Omental fat pad (tissue), 4 donors: ENCODE results near the gene ASB7. TPM values are rescaled to one million over a fixed set of nuclear protein-coding genes. Genes with fewer than 3 reads are reported as not detected.
A peak's percentile ranks its signal among the peaks of the same experiment; 100 is the strongest.

Source experiments
- ATAC-seq: fragments of 150-250 bp; one replicate; pipeline ENCODE4 v1.9.1; 2016; ENCODE audit warnings: mild to moderate bottlenecking, moderate library complexity; ENCODE audit not compliant: low FRiP score
- DNase-seq: peaks from one replicate; pipeline ENCODE4 v3.0.0-alpha.2; 2019; ENCODE audit warnings: low spot score
- total RNA-seq, 4 donors: library from RNA; depleted of rRNA; stranded (reverse); fragments of >200 nt; gene quantifications; one replicate each; pipeline ENCODE4 v1.1.0, GENCODE V29; 2016
- TF ChIP-seq, protein P1 (sequence below), 3 donors: fragments of 450-650 bp; IDR thresholded peaks; one replicate each; pipeline ENCODE4 v1.5.1; 2016 to 2017; ENCODE audit warnings: antibody characterized with exemption in 3 of 3, mild to moderate bottlenecking in 3 of 3, moderate library complexity in 2 of 3

Gene ASB7
- total RNA-seq, 4 donors from 2014 or later, result 9.8 to 13.6 (median 11.1) TPM

DNA sequence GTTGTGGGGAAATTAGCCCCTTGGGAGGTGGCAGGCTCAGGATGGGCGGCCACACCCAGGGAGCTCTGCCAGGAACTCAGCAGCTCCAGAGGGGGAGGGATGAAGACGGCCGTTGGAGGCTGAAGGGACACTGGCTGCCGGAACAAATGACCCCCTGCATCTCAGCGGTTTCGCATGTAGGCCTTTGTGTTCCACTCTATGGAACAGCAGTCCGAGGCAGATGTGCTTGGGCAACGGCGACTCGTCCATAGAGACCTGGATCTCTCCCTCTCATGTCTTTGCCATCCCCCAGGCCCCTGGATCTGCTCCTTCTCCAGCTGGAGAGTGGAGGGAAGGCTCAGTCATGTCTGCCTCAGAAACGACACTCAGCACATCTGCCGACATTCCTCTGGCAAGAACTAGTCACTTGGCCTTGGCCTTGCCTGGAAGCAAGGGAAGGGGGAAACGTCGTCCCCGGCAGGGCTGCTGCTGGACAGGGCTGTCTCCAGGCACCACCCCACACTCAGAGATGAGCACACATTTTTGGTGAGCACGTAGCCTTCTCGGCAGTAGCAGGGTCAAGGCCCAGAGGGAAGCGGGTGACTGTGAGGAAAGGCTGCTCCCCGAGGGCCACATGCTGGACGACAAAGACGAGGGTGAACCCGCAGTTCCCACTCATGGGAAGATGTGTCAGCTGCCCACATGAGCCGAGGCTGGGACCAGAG is 83.8 kb downstream of the ASB7 start:
- ATAC-seq, result peak; percentile 18
- DNase-seq, result no peak

DNA sequence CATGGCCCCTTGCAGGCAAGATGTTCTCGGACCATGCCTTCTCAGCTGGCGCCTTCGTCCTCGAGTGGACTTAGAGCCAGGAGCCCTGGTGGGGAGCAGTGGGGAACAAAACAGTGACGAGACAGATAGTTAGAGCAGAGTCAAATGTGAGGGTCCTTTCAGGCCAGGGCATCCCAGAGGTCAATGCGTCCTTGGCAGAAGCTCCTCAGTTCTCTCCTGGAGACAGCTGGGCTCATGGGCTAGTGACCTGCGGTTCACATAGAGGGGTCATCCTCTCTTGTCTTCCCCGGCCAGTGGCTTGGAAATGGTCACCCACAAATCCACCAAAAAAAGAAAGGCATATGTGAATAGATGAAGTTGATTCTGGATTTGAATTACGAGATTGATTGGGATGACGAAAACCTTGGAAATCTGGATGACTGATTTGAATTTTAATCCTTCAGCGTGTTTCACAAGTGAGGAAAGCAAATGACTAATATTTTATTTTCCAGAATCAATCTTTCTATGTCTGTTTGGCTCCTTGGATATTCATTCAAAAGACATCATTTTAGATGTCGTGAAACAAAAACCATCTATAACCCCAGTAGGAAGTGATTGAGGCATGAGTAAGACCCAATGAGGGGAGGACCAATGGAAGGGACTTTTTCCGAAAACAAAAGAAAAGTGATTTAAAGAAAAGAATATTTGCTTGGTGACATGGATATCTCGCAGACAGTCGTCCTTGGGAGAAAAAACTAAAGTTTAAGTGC is 84.5 kb downstream of the ASB7 start:
- TF ChIP-seq, protein P1, sequence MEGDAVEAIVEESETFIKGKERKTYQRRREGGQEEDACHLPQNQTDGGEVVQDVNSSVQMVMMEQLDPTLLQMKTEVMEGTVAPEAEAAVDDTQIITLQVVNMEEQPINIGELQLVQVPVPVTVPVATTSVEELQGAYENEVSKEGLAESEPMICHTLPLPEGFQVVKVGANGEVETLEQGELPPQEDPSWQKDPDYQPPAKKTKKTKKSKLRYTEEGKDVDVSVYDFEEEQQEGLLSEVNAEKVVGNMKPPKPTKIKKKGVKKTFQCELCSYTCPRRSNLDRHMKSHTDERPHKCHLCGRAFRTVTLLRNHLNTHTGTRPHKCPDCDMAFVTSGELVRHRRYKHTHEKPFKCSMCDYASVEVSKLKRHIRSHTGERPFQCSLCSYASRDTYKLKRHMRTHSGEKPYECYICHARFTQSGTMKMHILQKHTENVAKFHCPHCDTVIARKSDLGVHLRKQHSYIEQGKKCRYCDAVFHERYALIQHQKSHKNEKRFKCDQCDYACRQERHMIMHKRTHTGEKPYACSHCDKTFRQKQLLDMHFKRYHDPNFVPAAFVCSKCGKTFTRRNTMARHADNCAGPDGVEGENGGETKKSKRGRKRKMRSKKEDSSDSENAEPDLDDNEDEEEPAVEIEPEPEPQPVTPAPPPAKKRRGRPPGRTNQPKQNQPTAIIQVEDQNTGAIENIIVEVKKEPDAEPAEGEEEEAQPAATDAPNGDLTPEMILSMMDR (IDR thresholded peaks at IDR 0.05), result no peak
- ATAC-seq, result peak; percentile 48
- no peak for DNase-seq

More for the DNA sequence above, 83.8 kb downstream of the ASB7 start:
- TF ChIP-seq, protein P1 (IDR thresholded peaks at IDR 0.05), result no peak

DNA sequence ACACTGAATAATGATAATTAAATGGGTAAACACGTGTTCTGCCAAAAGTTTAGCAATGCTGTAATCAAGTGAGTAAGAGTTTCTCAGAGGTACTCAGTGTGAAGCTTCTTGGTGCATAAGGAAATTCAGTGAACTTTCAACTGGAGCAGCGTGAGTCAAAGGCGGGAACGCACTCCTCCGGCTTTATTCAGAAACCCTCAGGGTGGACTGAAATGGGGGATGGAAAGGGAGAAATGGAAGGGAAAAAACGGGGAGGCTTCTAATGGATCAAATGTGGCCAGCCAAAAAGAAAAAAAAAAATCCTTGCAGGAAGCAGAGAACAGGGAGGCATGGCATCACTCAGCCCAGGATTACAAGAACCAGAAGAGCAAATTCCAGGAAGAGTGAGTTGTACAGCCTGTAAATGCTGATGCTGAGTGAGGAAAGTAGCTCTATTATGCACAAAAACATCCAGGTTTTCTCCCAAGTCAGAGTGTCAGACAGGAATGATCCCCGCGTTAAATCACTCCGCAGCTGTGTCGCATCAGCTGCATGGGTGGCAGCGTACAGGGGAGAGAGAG is 85.3 kb downstream of the ASB7 start:
- TF ChIP-seq, protein P1 (IDR thresholded peaks at IDR 0.05), result no peak
- DNase-seq (no peak), ATAC-seq (peak; percentile 90)

DNA sequence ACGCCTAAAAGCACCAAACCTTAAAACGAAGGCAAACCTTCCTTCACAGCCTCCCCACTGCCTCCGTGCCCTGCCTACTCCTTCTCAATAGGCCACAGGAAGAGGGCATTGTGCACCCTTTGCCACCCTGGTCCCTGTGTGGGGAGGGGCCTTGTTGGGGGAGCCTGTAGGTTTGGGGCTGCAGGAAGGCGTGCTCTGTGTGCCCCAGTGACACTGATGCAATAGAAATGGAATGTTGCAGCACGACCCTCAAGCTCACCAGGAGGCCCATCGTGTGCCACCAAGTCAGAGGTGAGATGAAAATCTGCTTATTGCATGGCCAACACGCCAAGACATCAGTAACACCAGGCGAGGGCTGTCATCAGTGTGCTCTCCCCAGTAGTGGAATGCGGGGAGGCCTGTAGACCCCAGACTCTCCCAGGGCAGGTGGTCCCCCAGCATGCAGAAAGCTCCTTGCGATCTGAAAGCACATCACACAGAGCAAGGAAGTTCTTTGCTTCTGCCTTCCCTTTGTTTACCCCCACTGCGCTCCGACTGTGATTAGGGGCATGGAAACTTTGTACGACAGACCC is 86.2 kb downstream of the ASB7 start:
- DNase-seq, result no peak
- TF ChIP-seq, protein P1 (IDR thresholded peaks at IDR 0.05), result no peak
- no peak for ATAC-seq

DNA sequence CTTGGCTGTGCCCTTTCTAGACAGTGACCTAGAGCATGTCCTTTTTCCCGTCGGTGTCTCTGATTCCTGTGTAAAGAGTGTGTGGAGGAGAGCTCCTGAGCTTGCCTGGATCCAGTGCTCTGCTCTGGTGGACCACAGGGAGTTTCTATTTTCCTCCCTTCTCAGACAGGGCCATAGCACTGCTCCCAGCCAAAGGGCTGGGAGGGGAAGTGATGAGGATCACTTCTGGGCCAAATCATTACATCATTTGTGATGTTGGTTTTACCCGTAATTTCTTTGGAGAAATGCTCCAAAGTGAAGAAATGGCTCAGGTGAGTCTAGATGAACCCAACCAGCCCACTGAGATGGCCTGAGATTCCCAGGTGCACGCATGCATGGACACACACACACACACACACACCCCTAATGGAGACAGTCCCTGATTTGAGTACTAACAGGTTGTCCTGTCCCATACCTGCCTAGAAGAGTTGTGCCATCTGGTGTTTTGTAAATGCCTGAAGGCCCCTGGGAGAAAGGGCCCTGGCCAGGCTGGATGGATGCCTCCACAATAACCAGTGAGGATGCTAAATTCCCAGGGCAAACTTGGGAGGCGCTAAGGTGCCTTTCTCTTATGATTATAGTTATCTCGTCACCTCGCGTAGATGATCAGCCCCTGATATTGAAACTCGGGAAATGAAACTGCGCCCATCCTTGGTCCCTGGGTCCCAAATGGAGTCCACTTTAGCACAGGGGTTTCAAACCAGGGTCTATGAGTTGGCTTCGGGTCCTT is 86.9 kb downstream of the ASB7 start:
- ATAC-seq, result no peak
- TF ChIP-seq, protein P1 (IDR thresholded peaks at IDR 0.05), result no peak
- no peak for DNase-seq

DNA sequence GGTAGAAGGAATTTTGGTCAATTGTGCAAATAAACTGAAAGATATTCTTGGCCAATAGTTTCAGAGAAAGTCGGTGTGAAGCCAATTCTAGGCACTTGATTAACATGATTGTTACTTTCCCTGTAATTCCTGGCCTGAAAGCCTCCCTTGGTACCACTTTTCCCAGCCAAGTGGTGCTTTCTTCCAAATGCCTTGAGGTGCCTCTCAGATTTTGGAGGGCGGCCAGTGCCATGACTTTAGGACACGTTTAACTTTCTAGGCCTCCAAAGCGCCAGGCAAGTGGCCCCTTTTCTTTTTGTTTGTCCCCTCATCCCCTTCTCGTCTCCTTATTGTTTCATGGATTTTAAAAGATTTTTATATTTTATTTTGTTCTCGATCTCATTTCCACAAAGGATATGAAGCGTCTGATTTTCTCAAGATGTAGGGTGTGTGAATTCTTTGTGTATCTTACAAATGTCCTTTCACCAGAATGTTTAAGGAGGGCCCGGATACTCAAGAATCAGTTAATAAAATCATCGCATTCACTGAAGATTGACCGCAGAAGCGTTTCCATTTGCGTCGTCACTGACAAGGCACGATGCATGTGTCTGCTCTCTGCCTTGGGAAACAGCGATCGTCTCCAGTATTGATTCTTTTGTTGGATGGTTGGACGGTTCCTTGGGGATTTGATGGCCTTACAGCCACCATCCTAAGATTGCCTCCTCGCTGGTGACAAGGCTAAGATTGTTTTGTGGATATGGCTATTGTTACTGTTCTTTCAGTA is 87.8 kb downstream of the ASB7 start:
- DNase-seq (no peak), ATAC-seq (no peak)
- TF ChIP-seq, protein P1 (IDR thresholded peaks at IDR 0.05), result no peak
